ENCODE data around the gene SLC13A1.

SLC13A1 gene

DNA sequence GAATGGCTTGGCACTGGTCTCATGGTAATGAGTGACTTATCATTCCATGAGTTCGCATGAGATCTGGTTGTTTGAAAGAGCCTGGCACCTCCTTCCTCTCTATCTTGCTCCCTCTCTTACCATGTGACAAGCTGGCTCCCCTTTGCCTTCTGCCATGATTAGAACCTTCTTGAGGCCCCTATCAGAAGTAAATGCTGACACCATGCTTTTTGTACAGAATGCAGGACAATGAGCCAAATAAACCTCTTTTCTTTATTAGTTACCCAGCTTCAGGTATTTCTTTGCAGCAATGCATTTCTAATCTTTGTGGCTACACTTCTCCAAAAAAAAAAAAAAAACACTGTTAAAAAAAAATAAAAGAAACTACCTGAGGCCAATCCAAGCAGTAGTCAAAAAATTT is 17.1 kb upstream of the SLC13A1 start:
- no peak overlapping the region for H3K27ac ChIP-seq (ENCODE audit: low read length)
- H3K27me3 ChIP-seq (ENCODE audit: low read depth, low read length) = no peaks in the 10 kb centered on the region
- no peak overlapping the region for H3K4me3 ChIP-seq (ENCODE audit: low read depth in 1 of 2, low read length in 2 of 2)
- no peaks in the 10 kb centered on the region for H3K4me1 ChIP-seq (ENCODE audit: control insufficient read depth in 1 of 2, insufficient read depth in 2 of 2, low read length in 2 of 2)
- peaks cover 0 to 4% of the 10 kb centered on the region in 2 donors for H3K9me3 ChIP-seq (ENCODE audit: control insufficient read depth in 1 of 2, low read length in 2 of 2)
- H3K36me3 ChIP-seq (ENCODE audit: control insufficient read depth in 1 of 2, insufficient read depth in 2 of 2, low read length in 2 of 2) = no peaks in the 10 kb centered on the region

DNA sequence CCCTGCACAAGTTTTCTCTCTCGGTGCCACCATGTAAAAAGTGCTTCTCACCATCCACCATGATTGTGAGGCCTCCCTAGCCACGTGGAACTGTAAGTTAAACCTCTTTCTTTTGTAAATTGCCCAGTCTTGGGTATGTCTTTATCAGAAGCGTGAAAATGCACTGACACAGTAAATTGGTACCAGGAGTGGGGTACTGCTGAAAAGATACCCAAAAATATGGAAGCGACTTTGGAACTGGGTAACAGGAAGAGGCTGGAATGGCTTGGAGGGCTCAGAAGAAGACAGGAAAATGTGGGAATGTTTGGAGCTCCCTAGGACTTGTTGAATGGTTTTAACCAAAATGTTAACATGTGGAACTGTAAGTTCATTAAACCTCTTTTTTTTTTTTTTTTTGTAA is 15.6 kb upstream of the SLC13A1 start:
- H3K4me3 ChIP-seq (ENCODE audit: low read depth in 1 of 2, low read length in 2 of 2) = no peak overlapping the region
- H3K36me3 ChIP-seq (ENCODE audit: control insufficient read depth in 1 of 2, insufficient read depth in 2 of 2, low read length in 2 of 2) = no peaks in the 10 kb centered on the region
- no peak overlapping the region for H3K27ac ChIP-seq (ENCODE audit: low read length)
- no peaks in the 10 kb centered on the region for H3K4me1 ChIP-seq (ENCODE audit: control insufficient read depth in 1 of 2, insufficient read depth in 2 of 2, low read length in 2 of 2)
- H3K9me3 ChIP-seq (ENCODE audit: control insufficient read depth in 1 of 2, low read length in 2 of 2) = peaks cover 0 to 4% of the 10 kb centered on the region in 2 donors
- H3K27me3 ChIP-seq (ENCODE audit: low read depth, low read length) = no peaks in the 10 kb centered on the region

DNA sequence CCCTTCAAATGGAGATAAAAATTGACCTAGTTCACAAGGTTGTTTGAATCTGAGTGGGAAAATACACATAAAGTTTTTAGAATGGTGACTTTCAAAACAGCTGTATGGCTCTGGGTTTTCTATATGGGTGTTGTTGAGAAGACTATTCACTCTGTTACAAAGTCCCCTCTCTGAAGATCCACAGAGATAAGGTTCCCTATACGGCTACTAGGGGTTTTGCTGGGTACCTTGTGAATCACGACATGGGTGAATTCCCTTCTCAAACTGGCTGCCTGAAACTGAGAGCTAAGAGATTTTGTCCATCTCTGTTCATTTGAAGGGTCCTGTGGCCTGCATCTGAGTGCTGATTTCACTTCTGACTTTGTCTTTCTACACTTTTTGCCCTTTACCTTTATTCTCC is 11.8 kb upstream of the SLC13A1 start:
- H3K4me1 ChIP-seq (ENCODE audit: control insufficient read depth in 1 of 2, insufficient read depth in 2 of 2, low read length in 2 of 2) = no peaks in the 10 kb centered on the region
- no peaks in the 10 kb centered on the region for H3K27me3 ChIP-seq (ENCODE audit: low read depth, low read length)
- H3K36me3 ChIP-seq (ENCODE audit: control insufficient read depth in 1 of 2, insufficient read depth in 2 of 2, low read length in 2 of 2) = no peaks in the 10 kb centered on the region
- no peak overlapping the region for H3K4me3 ChIP-seq (ENCODE audit: low read depth in 1 of 2, low read length in 2 of 2)
- no peak overlapping the region for H3K27ac ChIP-seq (ENCODE audit: low read length)
- H3K9me3 ChIP-seq (ENCODE audit: control insufficient read depth in 1 of 2, low read length in 2 of 2) = peaks cover 0 to 4% of the 10 kb centered on the region in 2 donors

DNA sequence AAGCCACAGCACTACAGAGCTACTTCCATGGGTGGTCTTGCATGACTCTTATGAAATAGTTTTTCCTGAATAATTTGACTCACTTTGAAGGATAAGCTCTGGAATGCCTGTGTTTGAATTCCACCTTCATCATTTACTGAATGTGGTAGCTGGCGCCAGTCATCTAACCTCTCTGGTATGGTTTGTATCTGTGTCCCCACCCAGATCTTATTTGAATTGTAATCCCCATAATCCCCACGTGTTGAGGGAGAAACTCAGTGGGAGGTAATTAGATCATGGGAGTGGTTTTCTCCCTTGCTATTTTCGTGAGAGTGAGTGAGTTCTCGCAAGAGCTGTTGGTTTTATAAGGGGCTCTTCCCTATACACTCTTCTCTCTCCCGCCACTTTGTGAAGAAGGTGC is 11.2 kb upstream of the SLC13A1 start:
- Histone ChIP-seq H3K4me1 (ENCODE audit: control insufficient read depth in 1 of 2, insufficient read depth in 2 of 2, low read length in 2 of 2) (no peaks in the 10 kb centered on the region), H3K4me3 (ENCODE audit: low read depth in 1 of 2, low read length in 2 of 2) (no peak overlapping the region), H3K27ac (ENCODE audit: low read length) (no peak overlapping the region), H3K27me3 (ENCODE audit: low read depth, low read length) (no peaks in the 10 kb centered on the region), H3K9me3 (ENCODE audit: control insufficient read depth in 1 of 2, low read length in 2 of 2) (peaks cover 0 to 4% of the 10 kb centered on the region in 2 donors), H3K36me3 (ENCODE audit: control insufficient read depth in 1 of 2, insufficient read depth in 2 of 2, low read length in 2 of 2) (no peaks in the 10 kb centered on the region)

DNA sequence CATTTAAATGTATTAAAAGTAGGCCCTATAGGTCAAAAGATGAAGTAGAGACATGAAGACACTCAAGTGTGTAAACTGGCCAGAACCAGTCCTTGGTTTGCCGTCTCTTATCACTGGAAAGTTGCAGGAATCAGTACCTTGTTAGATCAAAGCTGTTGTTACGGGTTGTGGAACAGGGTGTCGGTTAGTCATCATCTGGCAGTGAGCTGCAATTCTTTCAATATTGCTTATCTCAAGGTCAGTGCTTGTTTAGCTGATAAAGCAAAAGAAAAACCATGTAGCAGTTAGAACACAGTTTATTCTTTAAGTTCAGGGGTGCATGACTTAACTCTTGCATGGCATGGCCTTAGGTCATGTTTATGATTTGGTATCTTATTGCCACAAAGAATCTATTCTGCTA is 10.0 kb upstream of the SLC13A1 start:
- Histone ChIP-seq H3K4me1 (ENCODE audit: control insufficient read depth in 1 of 2, insufficient read depth in 2 of 2, low read length in 2 of 2) (no peaks in the 10 kb centered on the region), H3K9me3 (ENCODE audit: control insufficient read depth in 1 of 2, low read length in 2 of 2) (no peaks in the 10 kb centered on the region), H3K27ac (ENCODE audit: low read length) (no peak overlapping the region), H3K27me3 (ENCODE audit: low read depth, low read length) (no peaks in the 10 kb centered on the region), H3K4me3 (ENCODE audit: low read depth in 1 of 2, low read length in 2 of 2) (no peak overlapping the region), H3K36me3 (ENCODE audit: control insufficient read depth in 1 of 2, insufficient read depth in 2 of 2, low read length in 2 of 2) (no peaks in the 10 kb centered on the region)

DNA sequence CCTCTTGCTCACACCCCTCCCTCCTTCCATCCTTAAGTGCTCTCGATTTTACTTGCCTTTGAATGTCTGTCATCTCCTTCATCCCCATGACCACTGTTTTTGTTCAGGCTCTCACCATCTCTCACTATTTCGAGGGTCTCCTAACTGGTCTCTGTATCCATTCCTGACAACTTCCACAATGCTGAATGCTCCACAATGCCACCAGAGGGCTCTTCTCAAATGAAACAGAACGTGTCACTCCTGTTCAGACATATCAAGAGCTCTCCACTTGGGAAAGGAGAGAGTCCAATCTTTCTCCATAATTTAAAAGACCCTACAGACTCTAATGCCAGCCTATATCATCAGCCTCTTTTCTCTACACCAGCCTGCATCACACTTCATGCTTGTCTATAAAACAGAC is 9.0 kb upstream of the SLC13A1 start:
- H3K27ac ChIP-seq (ENCODE audit: low read length) = no peak overlapping the region
- no peaks in the 10 kb centered on the region for H3K27me3 ChIP-seq (ENCODE audit: low read depth, low read length)
- H3K36me3 ChIP-seq (ENCODE audit: control insufficient read depth in 1 of 2, insufficient read depth in 2 of 2, low read length in 2 of 2) = no peaks in the 10 kb centered on the region
- no peaks in the 10 kb centered on the region for H3K4me1 ChIP-seq (ENCODE audit: control insufficient read depth in 1 of 2, insufficient read depth in 2 of 2, low read length in 2 of 2)
- no peaks in the 10 kb centered on the region for H3K9me3 ChIP-seq (ENCODE audit: control insufficient read depth in 1 of 2, low read length in 2 of 2)
- no peak overlapping the region for H3K4me3 ChIP-seq (ENCODE audit: low read depth in 1 of 2, low read length in 2 of 2)

DNA sequence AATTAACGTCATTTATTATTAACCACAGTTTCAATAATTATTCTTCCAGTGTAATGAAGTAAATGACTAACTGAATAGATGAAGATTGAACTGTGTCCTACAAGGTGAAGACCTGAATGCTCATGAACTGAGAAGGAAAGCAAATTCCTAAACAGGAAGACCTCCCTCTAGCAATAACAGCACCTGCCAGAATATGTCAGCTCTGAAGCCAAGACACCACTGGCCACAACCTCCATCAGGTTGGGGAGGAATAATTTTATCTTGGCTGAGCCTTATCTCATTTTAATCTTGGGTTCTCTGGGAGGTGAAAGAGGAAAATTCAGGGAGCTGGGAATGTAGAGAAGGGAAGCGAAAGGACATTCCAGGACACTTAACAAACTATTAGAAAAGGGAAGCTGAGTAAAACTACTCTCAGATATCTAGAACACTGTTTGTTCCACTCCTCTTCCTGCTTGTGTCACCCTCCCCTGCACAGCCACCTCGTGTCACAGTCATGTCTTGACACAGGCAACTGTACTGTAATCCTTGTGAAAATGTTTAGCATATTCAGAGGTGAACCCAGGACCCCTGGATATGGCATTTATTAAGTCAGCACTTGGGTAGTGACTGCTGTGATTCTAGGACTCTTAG is 4.6 kb upstream of the SLC13A1 start:
- Histone ChIP-seq H3K27me3 (ENCODE audit: low read depth, low read length) (no peaks in the 10 kb centered on the region), H3K9me3 (ENCODE audit: control insufficient read depth in 1 of 2, low read length in 2 of 2) (no peaks in the 10 kb centered on the region), H3K4me1 (ENCODE audit: control insufficient read depth in 1 of 2, insufficient read depth in 2 of 2, low read length in 2 of 2) (no peaks in the 10 kb centered on the region), H3K27ac (ENCODE audit: low read length) (no peak overlapping the region), H3K36me3 (ENCODE audit: control insufficient read depth in 1 of 2, insufficient read depth in 2 of 2, low read length in 2 of 2) (no peaks in the 10 kb centered on the region), H3K4me3 (ENCODE audit: low read depth in 1 of 2, low read length in 2 of 2) (no peak overlapping the region)

DNA sequence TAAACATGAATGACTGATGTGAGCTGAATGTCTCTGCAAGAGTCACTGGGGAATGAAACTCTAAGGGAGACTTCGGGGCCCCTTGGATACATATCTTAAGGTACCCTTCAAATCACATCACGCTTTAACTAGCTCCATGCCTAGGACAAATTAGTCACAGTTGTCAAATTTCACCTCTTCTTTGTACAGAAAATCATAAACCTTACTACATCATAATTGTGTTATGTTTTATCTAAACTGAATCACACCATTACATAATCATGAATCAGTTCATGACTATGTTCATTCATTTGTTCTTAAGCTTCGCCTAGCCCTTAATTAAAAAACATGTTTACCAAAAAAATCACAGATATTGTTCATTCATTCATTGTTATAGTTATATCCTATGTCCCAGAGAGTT is 2.1 kb upstream of the SLC13A1 start:
- Histone ChIP-seq H3K4me1 (ENCODE audit: control insufficient read depth in 1 of 2, insufficient read depth in 2 of 2, low read length in 2 of 2) (no peaks in the 10 kb centered on the region), H3K36me3 (ENCODE audit: control insufficient read depth in 1 of 2, insufficient read depth in 2 of 2, low read length in 2 of 2) (no peaks in the 10 kb centered on the region), H3K27ac (ENCODE audit: low read length) (no peak overlapping the region), H3K27me3 (ENCODE audit: low read depth, low read length) (no peaks in the 10 kb centered on the region), H3K9me3 (ENCODE audit: control insufficient read depth in 1 of 2, low read length in 2 of 2) (no peaks in the 10 kb centered on the region), H3K4me3 (ENCODE audit: low read depth in 1 of 2, low read length in 2 of 2) (no peak overlapping the region)

DNA sequence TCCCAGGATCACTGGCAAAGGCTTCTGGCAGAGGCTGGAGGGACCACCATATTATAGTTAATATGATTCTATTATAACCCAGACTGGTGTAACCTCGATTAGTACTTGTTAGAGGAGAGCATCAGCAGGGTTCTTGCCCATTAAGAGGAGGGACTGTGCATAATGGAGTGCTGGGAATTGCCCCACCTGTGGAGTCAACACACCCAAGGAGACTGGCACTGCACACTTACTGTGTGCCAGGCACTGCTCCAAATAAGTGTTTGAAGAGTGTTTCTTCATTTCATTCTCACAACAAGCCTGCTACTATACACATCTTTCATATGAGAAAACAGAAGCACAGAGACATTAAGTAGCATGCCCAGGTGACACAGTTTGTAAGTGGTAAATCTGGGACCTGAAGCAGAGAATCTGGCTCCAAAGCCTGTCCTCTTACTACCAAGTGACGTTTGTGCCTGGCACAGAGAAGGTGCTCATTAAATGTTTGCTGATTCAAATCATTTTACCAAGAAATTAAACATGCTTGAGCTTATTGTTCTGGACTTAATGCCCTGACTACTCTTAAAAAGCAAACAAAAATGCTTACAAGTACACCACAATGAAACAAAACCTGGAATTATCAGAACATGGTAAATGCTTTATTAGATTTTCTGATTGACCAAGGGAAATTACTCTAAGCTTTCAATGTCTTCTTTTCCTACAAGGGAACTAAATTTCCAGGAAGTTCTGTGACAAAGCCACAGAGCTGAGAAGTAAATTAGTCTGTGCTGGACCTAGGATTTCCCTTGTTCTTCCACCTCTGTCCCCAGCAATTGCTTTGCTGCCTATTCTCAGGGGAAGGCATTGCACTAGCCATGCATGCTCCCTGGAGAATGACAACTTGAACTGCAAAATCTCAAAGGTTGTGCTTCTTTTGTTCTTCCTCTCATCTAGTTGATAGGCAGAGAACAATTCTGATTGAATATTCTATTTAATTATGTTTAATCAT is 809 bp downstream of the SLC13A1 start:
- no peak overlapping the region for H3K4me3 ChIP-seq (ENCODE audit: low read depth in 1 of 2, low read length in 2 of 2)
- no peak overlapping the region for H3K27ac ChIP-seq (ENCODE audit: low read length)
- H3K27me3 ChIP-seq (ENCODE audit: low read depth, low read length) = no peaks in the 10 kb centered on the region
- H3K36me3 ChIP-seq (ENCODE audit: control insufficient read depth in 1 of 2, insufficient read depth in 2 of 2, low read length in 2 of 2) = no peaks in the 10 kb centered on the region
- no peaks in the 10 kb centered on the region for H3K4me1 ChIP-seq (ENCODE audit: control insufficient read depth in 1 of 2, insufficient read depth in 2 of 2, low read length in 2 of 2)
- no peaks in the 10 kb centered on the region for H3K9me3 ChIP-seq (ENCODE audit: control insufficient read depth in 1 of 2, low read length in 2 of 2)

DNA sequence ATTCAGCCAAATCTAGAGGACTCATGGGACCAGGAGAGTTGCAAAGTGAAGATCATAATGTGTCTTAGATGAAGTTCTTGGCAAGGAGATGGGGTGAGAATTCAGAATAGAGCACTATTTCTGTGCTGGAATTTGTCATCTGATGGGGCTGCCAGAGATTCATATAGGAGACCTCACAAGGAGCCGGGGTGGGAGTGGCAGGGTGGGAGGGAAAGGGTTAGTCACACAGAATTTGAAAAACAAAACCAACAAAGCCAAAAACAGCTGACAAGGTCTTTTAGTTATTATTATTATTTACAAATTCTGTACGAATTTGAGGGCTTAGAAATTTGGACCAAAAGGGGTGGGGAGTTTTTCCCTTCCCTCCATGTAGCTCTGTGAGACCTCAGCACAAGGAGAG is 1.7 kb downstream of the SLC13A1 start:
- Histone ChIP-seq H3K27ac (ENCODE audit: low read length) (no peak overlapping the region), H3K27me3 (ENCODE audit: low read depth, low read length) (no peaks in the 10 kb centered on the region), H3K4me3 (ENCODE audit: low read depth in 1 of 2, low read length in 2 of 2) (no peak overlapping the region), H3K36me3 (ENCODE audit: control insufficient read depth in 1 of 2, insufficient read depth in 2 of 2, low read length in 2 of 2) (no peaks in the 10 kb centered on the region), H3K9me3 (ENCODE audit: control insufficient read depth in 1 of 2, low read length in 2 of 2) (no peaks in the 10 kb centered on the region), H3K4me1 (ENCODE audit: control insufficient read depth in 1 of 2, insufficient read depth in 2 of 2, low read length in 2 of 2) (no peaks in the 10 kb centered on the region)

DNA sequence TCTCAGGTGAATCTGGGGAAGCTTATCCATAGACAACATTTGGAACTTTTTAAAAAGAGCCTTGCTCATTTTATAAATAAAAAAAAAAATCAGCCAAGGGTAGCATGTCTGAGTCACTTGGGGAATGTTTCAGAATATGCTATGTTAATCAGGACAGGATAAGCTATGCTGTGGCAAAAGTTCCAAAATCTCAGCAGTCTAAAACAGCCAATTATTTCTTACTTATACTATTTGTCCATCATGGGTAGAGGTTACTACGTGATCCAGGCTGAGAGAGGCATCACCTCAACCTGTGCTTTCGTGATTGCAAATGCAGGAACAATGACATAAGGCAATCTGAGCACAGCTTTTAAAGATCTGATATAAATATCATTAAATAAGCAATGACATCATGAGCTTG is 6.5 kb downstream of the SLC13A1 start:
- Histone ChIP-seq H3K4me3 (ENCODE audit: low read depth in 1 of 2, low read length in 2 of 2) (no peak overlapping the region), H3K9me3 (ENCODE audit: control insufficient read depth in 1 of 2, low read length in 2 of 2) (no peaks in the 10 kb centered on the region), H3K4me1 (ENCODE audit: control insufficient read depth in 1 of 2, insufficient read depth in 2 of 2, low read length in 2 of 2) (no peaks in the 10 kb centered on the region), H3K36me3 (ENCODE audit: control insufficient read depth in 1 of 2, insufficient read depth in 2 of 2, low read length in 2 of 2) (no peaks in the 10 kb centered on the region), H3K27ac (ENCODE audit: low read length) (no peak overlapping the region), H3K27me3 (ENCODE audit: low read depth, low read length) (no peaks in the 10 kb centered on the region)

All from muscle layer of duodenum (tissue), 2 donors.